WTC11 (cell line): ENCODE measurements around the gene STX18.

ENCODE experiments used
- ESRRA ChIP-seq: sonication (generic); formaldehyde crosslinking; IDR thresholded peaks from 2 replicates; pipeline ENCODE4 v1.8.1; 2022; ENCODE audit warnings: mild to moderate bottlenecking, missing genetic modification reagents, borderline replicate concordance
- NFYB ChIP-seq: sonication (generic); formaldehyde crosslinking; conservative IDR thresholded peaks from 2 replicates; pipeline ENCODE4 v1.8.0; 2022; ENCODE audit warnings: low read depth, missing genetic modification reagents
- NR1H2 ChIP-seq: sonication (generic); formaldehyde crosslinking; IDR thresholded peaks from 2 replicates; pipeline ENCODE4 v1.9.0; 2021; ENCODE audit warnings: mild to moderate bottlenecking, moderate library complexity, missing genetic modification reagents
- SMAD4 ChIP-seq: sonication (generic); formaldehyde crosslinking; IDR thresholded peaks from 2 replicates; pipeline ENCODE4 v1.8.0; 2022; ENCODE audit warnings: mild to moderate bottlenecking, missing genetic modification reagents
- TEAD4 ChIP-seq: sonication (generic); formaldehyde crosslinking; IDR thresholded peaks from 2 replicates; pipeline ENCODE4 v1.8.0; 2022; ENCODE audit warnings: mild to moderate bottlenecking, missing genetic modification reagents
- ZNF317 ChIP-seq: sonication (generic); formaldehyde crosslinking; IDR thresholded peaks from 2 replicates; pipeline ENCODE4 v1.8.1; 2023; ENCODE audit warnings: low read depth, mild to moderate bottlenecking, moderate library complexity, missing genetic modification reagents, borderline replicate concordance
- TF ChIP-seq, protein P1 (sequence below): fragments of 200-600 bp; IDR thresholded peaks from 2 replicates; pipeline ENCODE4 v1.8.0; 2022; ENCODE audit warnings: antibody characterized with exemption

DNA sequence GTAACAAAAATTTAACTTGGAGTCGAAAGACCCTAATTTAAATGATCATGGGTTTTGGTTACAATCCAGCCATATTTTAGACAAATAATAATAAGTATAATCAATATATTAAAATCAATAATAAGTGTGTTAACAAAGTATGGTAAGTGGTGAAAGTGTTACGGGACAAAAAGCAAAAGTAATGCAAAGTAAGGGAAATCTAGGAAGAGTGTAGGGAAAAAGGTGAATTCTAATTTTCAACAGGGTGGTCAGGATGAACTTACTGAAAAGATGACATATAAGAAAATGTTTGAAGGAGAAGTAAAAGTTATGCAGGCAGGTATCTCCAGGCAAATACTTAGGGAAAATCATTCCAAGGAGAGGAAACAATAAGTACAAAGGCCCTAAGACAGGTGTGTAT lies 32.3 kb downstream of the STX18 start:
- TF ChIP-seq, protein P1, sequence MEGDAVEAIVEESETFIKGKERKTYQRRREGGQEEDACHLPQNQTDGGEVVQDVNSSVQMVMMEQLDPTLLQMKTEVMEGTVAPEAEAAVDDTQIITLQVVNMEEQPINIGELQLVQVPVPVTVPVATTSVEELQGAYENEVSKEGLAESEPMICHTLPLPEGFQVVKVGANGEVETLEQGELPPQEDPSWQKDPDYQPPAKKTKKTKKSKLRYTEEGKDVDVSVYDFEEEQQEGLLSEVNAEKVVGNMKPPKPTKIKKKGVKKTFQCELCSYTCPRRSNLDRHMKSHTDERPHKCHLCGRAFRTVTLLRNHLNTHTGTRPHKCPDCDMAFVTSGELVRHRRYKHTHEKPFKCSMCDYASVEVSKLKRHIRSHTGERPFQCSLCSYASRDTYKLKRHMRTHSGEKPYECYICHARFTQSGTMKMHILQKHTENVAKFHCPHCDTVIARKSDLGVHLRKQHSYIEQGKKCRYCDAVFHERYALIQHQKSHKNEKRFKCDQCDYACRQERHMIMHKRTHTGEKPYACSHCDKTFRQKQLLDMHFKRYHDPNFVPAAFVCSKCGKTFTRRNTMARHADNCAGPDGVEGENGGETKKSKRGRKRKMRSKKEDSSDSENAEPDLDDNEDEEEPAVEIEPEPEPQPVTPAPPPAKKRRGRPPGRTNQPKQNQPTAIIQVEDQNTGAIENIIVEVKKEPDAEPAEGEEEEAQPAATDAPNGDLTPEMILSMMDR, result no peak
- TF ChIP-seq ESRRA (CRISPR knock-in tag) (no peak), NFYB (CRISPR knock-in tag) (no peak), ZNF317 (CRISPR knock-in tag) (no peak), NR1H2 (no peak), TEAD4 (CRISPR knock-in tag) (no peak), SMAD4 (CRISPR knock-in tag) (no peak)
